Measurements from ENCODE around the gene PALD1.

The PALD1 gene

DNA sequence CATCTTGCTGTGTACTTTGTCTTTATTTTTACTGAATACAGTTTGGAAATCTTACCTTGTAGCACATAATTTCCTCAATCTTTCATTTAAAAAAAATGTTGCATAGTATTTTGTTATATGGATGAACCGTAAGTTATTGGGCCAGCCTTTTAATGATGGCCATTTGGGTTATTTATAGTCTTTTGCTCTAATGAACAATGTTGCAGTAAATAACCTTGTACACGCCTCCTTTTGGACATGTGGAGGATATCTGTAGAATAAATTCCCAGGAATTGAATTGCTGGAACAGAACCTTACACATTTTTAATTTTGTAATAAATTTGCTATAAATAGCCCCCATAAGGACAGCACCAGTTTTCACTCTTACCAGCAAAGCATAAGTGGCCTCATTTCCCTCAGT, 136.6 kb downstream of the PALD1 start:
- no peak overlapping the region for H3K27ac ChIP-seq
- TF ChIP-seq, protein P1, sequence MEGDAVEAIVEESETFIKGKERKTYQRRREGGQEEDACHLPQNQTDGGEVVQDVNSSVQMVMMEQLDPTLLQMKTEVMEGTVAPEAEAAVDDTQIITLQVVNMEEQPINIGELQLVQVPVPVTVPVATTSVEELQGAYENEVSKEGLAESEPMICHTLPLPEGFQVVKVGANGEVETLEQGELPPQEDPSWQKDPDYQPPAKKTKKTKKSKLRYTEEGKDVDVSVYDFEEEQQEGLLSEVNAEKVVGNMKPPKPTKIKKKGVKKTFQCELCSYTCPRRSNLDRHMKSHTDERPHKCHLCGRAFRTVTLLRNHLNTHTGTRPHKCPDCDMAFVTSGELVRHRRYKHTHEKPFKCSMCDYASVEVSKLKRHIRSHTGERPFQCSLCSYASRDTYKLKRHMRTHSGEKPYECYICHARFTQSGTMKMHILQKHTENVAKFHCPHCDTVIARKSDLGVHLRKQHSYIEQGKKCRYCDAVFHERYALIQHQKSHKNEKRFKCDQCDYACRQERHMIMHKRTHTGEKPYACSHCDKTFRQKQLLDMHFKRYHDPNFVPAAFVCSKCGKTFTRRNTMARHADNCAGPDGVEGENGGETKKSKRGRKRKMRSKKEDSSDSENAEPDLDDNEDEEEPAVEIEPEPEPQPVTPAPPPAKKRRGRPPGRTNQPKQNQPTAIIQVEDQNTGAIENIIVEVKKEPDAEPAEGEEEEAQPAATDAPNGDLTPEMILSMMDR (IDR thresholded peaks at IDR 0.05), result no peak
- no peak for DNase-seq (ENCODE audit: low spot score)
- H3K4me3 ChIP-seq, result no peak overlapping the region

- H3K27ac ChIP-seq, result no peak overlapping the region
- TF ChIP-seq, protein P1 (IDR thresholded peaks at IDR 0.05), result no peak
- no peak for DNase-seq (ENCODE audit: low spot score)
Observed at GRCh38 chr10:70615784-70616522, 137.4 kb downstream of the PALD1 start.

DNA sequence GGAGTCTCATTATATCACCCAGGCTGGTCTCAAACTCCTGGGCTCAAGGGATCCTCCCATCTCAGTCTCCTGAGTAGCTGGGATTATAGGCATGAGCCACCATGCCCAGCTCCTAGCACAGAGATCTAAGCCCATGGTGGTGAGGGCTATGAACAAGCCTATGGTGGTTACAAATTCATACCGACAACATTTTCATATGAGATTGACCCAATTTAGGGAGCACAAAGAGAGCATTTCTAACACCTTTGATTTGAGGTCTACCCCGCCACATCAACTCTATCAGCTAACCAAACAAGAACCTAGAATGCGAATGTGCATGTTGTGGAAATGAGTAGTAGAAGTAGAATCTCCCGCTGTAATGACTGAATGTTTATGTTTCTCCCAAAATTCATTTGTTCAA, 138.2 kb downstream of the PALD1 start:
- TF ChIP-seq, protein P1 (IDR thresholded peaks at IDR 0.05), result no peak
- no peak overlapping the region for H3K27ac ChIP-seq
- no peak overlapping the region for H3K4me3 ChIP-seq
- DNase-seq (ENCODE audit: low spot score), result no peak

More at GRCh38 chr10:70615784-70616522, 137.4 kb downstream of the PALD1 start:
- H3K4me3 ChIP-seq, result no peak overlapping the region

Data from coronary artery (tissue), 2 donors.